Stomach (tissue), 9 donors: Measurements from ENCODE around the gene IQSEC1. TPM values are rescaled to one million over a fixed set of nuclear protein-coding genes. Genes with fewer than 3 reads are reported as not detected.

ENCODE experiments used
- DNase-seq, 2 donors: peaks; one replicate each; pipeline versions ENCODE4 v3.0.0 to v3.0.0-alpha.2; 2013 to 2019
- H3K27ac ChIP-seq, 5 donors: fragments of 200-600 bp in 4 of 5; sonication (generic) in 4 of 5; one replicate each; pipeline ENCODE4 v1.5.1; 2013 to 2019; ENCODE audit warnings: mild to moderate bottlenecking in 1 of 5, moderate library complexity in 1 of 5
- H3K27me3 ChIP-seq, 3 donors: fragments of 200-600 bp; sonication (generic); one replicate each; pipeline ENCODE4 v1.5.1; 2017 to 2019; ENCODE audit warnings: mixed run types in 1 of 3
- H3K36me3 ChIP-seq, 4 donors: fragments of 200-600 bp; sonication (generic); 1 replicate in 3 of 4; 2 replicates in 1 of 4; pipeline ENCODE4 v1.5.1; 2016 to 2019
- H3K4me1 ChIP-seq, 4 donors: fragments of 200-600 bp; sonication (generic); one replicate each; pipeline ENCODE4 v1.5.1; 2016 to 2019
- H3K4me3 ChIP-seq, 4 donors: fragments of 200-600 bp; sonication (generic) in 3 of 4; one replicate each; pipeline ENCODE4 v1.5.1; 2016 to 2019; ENCODE audit warnings: mild to moderate bottlenecking in 1 of 4
- H3K9me3 ChIP-seq, 4 donors: fragments of 200-600 bp; sonication (generic); one replicate each; pipeline ENCODE4 v1.5.1; 2016 to 2019
- EP300 ChIP-seq: sonication (generic); formaldehyde crosslinking; IDR thresholded peaks from one replicate; pipeline ENCODE4 v1.6.1; 2017; ENCODE audit warnings: antibody characterized with exemption
- POLR2A ChIP-seq, 4 donors: fragments of 450-650 bp; IDR thresholded peaks; one replicate each; pipeline ENCODE4 v1.6.1; 2016; ENCODE audit warnings: antibody characterized with exemption in 4 of 4, control low read depth in 2 of 4, mild to moderate bottlenecking in 1 of 4, moderate library complexity in 1 of 4
- POLR2AphosphoS5 ChIP-seq, 3 donors: sonication (generic); formaldehyde crosslinking; IDR thresholded peaks; one replicate each; pipeline ENCODE4 v1.6.1; 2016; ENCODE audit warnings: antibody characterized with exemption in 3 of 3
- WGBS, 5 donors: extraction: QIAGEN DNeasy Blood & Tissue Kit in 3 of 5; methylation state at CpG; one replicate each; pipeline versions ENCODE4 v1.1.5 to v1.1.7; 2013 to 2018; 5-methylcytosine and 5-hydroxymethylcytosine counted together
- intact Hi-C: fragments of 100-400 bp; cut with DNase I; formaldehyde crosslinking; loops from one replicate; pipeline ENCODE4 v1.15.1; 2023; ENCODE audit warnings: low total_unique reads
- polyA plus RNA-seq, 3 donors: library from polyadenylated mRNA; stranded (reverse); fragments of 200-250 nt; gene quantifications; one replicate each; pipeline ENCODE4 v1.2.3, GENCODE V29; 2013
- total RNA-seq, 5 donors: library from RNA; depleted of rRNA; stranded (reverse); fragments of >200 nt; gene quantifications; one replicate each; pipeline versions ENCODE4 v1.1.0 to v1.2.3, GENCODE V29; 2014 to 2016
- TF ChIP-seq, protein P1 (sequence below), 7 experiments: fragments of 450-650 bp in 4 of 7; fragments of 200-600 bp in 3 of 7; sonication (generic) in 3 of 7; IDR thresholded peaks; one replicate each; pipeline ENCODE4 v1.5.1; 2016 to 2019; ENCODE audit warnings: antibody characterized with exemption in 7 of 7, control low read depth in 2 of 7, mild to moderate bottlenecking in 1 of 7
- donor health status: healthy with polysubstance abuse.
- donor health status: Bipolar disorder and iron deficiency.
- donor health status: healthy.

Gene IQSEC1
- total and polyA plus RNA-seq, 8 donors = 6.7 to 46.9 (median 20.8) TPM

DNA sequence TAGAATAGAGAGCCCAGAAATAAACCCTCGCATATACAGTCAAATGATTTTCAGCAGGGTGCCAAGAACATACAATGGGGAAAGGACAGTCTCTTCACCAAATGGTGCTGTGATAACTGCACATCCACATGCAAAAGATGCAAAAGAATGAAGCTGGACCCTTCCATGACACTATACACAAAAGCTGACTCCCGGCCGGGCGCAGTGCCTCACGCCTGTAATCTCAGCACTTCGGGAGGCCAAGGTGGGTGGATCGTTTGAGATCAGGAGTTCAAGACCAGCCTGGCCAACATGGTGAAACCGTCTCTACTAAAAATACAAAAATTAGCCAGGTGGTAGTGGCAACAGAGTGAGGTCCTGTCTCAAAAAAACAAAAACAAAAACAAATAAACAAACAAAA, 43.2 kb upstream of the IQSEC1 start:
- Histone ChIP-seq H3K27ac (no peak overlapping the region), H3K4me3 (no peak overlapping the region), H3K9me3 (no peaks in the 10 kb centered on the region), H3K4me1 (peaks cover 8 to 11% (median 10%) of the 10 kb centered on the region in 4 donors), H3K36me3 (no peaks in the 10 kb centered on the region), H3K27me3 (peaks cover 0 to 28% (median 0%) of the 10 kb centered on the region in 3 donors)
- DNase-seq = no peak
- TF ChIP-seq POLR2AphosphoS5 (IDR thresholded peaks at IDR 0.05) = no peak
- TF ChIP-seq, protein P1, sequence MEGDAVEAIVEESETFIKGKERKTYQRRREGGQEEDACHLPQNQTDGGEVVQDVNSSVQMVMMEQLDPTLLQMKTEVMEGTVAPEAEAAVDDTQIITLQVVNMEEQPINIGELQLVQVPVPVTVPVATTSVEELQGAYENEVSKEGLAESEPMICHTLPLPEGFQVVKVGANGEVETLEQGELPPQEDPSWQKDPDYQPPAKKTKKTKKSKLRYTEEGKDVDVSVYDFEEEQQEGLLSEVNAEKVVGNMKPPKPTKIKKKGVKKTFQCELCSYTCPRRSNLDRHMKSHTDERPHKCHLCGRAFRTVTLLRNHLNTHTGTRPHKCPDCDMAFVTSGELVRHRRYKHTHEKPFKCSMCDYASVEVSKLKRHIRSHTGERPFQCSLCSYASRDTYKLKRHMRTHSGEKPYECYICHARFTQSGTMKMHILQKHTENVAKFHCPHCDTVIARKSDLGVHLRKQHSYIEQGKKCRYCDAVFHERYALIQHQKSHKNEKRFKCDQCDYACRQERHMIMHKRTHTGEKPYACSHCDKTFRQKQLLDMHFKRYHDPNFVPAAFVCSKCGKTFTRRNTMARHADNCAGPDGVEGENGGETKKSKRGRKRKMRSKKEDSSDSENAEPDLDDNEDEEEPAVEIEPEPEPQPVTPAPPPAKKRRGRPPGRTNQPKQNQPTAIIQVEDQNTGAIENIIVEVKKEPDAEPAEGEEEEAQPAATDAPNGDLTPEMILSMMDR (IDR thresholded peaks at IDR 0.05) = no peak
- no peak for TF ChIP-seq POLR2A (IDR thresholded peaks at IDR 0.05)
- TF ChIP-seq EP300 = no peak
- intact Hi-C loops = no loop called here
- WGBS, 5 donors = 68 to 79% (median 71%) methylated on average over 8 of the region's 8 CpGs

DNA sequence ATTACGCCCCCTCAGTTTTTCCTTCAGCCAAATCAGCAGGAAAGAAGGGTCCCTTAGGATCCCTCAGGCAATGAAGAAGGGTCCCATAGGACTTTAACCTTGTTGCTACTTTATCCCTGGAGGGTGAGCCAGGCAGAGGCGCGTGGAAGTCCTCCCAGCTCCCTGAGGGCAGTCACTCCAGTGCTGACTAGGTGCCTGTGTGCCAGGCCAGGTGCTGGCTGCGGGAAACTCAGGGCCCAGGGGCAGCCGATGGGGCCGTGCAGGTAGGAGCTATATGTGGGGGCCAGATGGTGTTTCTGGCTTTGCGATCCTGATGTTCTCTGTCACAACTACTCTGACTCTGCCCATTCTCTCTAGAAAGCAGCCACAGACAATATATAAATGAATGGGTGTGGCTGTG, 42.8 kb upstream of the IQSEC1 start:
- TF ChIP-seq, protein P1 (IDR thresholded peaks at IDR 0.05) = no peak
- TF ChIP-seq POLR2A (IDR thresholded peaks at IDR 0.05) (no peak), POLR2AphosphoS5 (IDR thresholded peaks at IDR 0.05) (no peak), EP300 (no peak)
- 86 to 92% (median 90%) methylated on average over 3 to 7 of the region's 7 CpGs for WGBS, 5 donors
- Histone ChIP-seq H3K36me3 (no peaks in the 10 kb centered on the region), H3K4me1 (peaks cover 12 to 16% (median 14%) of the 10 kb centered on the region in 4 donors), H3K9me3 (no peaks in the 10 kb centered on the region), H3K4me3 (no peak overlapping the region), H3K27me3 (peaks cover 0 to 28% (median 0%) of the 10 kb centered on the region in 3 donors), H3K27ac (no peak overlapping the region)
- intact Hi-C loops = no loop called here
- DNase-seq = no peak

DNA sequence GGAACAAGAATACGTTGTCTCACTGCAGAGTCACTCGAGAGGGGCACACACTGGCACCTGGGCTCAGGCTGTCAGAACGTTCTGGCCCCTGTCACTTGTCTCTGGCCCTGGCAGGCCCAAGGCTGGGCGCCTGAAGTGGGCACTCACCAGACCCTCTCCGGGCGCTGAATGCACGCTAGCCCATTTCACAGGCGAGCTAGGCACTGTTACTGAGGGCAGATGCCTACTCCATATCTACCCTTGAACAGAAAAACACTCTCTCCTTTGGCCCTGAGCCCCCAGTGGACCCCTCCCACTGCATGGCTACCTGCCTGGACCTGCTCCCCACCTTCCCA, 42.3 kb upstream of the IQSEC1 start:
- DNase-seq = no peak
- intact Hi-C loops = no loop called here

DNA sequence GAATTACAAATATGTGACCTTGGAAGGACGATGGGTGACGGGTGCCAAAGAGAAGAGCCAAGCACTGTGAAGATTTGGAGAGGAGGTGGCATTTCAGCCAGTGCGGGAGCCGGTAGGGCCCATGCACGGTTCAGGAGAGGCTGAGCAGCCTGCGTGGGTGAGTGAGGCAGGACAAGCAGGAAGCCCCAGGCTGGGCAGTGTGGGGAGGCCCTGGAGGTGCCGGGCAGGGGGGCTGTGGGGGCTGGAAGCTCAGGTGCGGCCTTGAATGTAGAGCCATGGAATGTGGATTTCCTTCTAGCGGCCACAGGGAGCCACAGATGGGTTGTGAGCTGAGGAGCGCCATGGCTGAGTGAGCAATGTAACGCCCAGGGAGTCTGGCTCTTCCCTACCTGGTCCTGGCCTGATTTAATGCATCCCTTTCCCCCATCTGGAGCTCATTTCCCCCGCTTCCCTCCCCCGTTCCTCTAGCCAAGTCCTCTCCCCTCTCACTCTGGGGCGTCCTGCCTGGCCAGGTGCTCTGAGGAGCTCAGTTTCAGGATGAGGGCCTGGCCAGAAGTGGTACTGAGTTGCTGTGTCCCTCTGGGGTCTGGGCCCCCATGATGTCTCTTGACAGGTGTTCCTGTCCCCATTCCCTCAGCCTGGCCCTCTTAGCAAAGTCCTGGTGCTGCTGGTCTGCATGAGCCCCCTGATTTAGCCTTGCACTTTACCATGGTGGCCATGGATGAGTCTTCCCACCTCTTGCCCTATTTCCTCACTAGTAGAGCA, 41.8 kb upstream of the IQSEC1 start:
- TF ChIP-seq EP300 (no peak), POLR2A (IDR thresholded peaks at IDR 0.05) (no peak), POLR2AphosphoS5 (IDR thresholded peaks at IDR 0.05) (no peak)
- TF ChIP-seq, protein P1 (IDR thresholded peaks at IDR 0.05) = no peak
- Histone ChIP-seq H3K4me1 (peaks cover 17 to 22% (median 19%) of the 10 kb centered on the region in 4 donors), H3K4me3 (no peak overlapping the region), H3K9me3 (no peaks in the 10 kb centered on the region), H3K36me3 (no peaks in the 10 kb centered on the region), H3K27me3 (peaks cover 0 to 30% (median 0%) of the 10 kb centered on the region in 3 donors), H3K27ac (no peak overlapping the region)
- 74 to 77% (median 75%) methylated on average over 14 of the region's 14 CpGs for WGBS, 5 donors
- intact Hi-C loops = no loop called here
- DNase-seq = no peak

More for the DNA sequence above, 42.3 kb upstream of the IQSEC1 start:
- Histone ChIP-seq H3K27ac (no peak overlapping the region), H3K4me3 (no peak overlapping the region), H3K36me3 (no peaks in the 10 kb centered on the region), H3K9me3 (no peaks in the 10 kb centered on the region), H3K27me3 (peaks cover 0 to 30% (median 0%) of the 10 kb centered on the region in 3 donors), H3K4me1 (peaks cover 16 to 20% (median 18%) of the 10 kb centered on the region in 4 donors)
- 79 to 84% (median 83%) methylated on average over 7 to 8 of the region's 8 CpGs for WGBS, 5 donors
- TF ChIP-seq POLR2AphosphoS5 (IDR thresholded peaks at IDR 0.05) (no peak), POLR2A (IDR thresholded peaks at IDR 0.05) (no peak), EP300 (no peak)
- TF ChIP-seq, protein P1 (IDR thresholded peaks at IDR 0.05) = no peak
